Hematopoietic multipotent progenitor cell treated with erythropoietin and hydrocortisone succinate and interleukin-3 and kit ligand, for 17 days (in vitro differentiated cells): Measurements from ENCODE around the gene FBXO10.
A peak's percentile ranks its signal among the peaks of the same experiment; 100 is the strongest.

ENCODE experiments used
- DNase-seq: peaks from one replicate; pipeline ENCODE4 v3.0.0-alpha.2; 2015; ENCODE audit warnings: low spot score

The FBXO10 gene

DNA sequence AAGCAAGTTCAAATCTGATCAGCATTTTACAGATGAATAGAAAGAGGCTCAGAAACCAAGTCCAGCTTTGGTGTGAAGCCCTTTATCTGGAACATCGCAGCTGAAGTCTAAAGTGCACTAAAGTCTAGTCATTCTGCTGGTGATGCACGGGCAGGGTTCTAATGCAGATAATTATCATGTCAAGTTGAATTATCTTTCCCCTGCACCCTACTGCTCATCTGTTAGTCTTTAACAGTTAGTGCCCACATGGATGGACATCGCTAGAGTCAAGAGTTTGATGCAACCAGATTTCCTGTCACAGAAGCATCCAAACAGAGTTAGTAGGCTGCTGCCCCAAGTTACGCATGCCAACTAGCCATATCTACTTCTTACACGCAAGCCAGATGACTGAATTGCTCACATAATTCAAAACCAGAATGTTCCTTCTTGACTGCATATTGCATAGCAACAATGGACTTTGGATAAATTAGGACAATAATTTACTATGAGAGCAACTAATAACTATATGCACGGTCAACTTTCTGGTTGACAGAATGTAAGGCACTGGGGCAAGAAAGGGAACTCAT lies 17.8 kb upstream of the FBXO10 start:
- DNase-seq, result no peak

DNA sequence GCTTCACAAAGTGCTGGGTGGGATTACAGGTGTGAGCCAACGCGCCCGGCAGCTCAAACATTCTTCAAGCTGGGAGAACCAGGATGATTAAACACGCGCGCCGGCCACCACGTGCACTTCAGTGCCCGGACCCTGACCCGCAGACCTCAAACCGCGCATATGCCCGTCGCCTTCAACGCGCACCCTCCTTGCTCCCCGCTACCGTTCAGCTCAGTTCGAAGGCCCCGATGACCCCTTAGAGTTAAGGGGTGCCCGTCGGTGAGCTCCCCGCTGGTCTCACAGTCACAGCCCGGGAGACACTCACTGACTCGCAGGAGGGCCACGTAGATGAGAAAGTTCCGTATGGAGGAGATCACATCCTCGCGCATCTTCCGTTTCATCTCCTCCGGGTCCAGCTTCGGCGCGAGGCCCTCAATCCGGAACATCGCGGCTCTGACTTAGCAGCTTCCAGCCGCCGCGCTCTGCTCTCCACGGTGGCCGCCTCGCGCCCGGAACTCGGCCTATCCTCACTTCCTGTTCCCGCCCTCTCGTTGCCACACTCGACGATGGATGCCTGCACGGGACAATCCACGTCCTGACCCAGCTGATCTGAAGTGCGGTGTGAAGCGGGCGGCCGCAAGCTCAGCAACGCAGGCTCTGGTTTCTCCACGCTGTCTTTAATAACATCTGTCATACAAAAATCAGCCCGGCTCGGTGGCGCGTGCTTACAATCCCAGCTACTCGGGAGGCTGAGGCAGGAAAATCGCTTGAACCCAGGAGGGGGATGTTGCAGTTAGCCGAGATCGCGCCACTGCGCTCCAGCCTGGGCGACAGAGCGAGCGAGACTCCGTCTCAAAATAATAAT lies 16.1 kb upstream of the FBXO10 start, which contains the start of gene TOMM5:
TOMM5 (minus strand) TSS at position 490 of the 844 bp plus-strand sequence; CDS start at position 425, 65 bp downstream.
- DNase-seq, result peak; percentile 73

GRCh38 chr9:37587521-37587920 lies 11.3 kb upstream of the FBXO10 start:
- DNase-seq, result no peak

- no peak for DNase-seq
These were observed 7.4 kb upstream of the FBXO10 start for GRCh38 chr9:37583522-37584121.

DNA sequence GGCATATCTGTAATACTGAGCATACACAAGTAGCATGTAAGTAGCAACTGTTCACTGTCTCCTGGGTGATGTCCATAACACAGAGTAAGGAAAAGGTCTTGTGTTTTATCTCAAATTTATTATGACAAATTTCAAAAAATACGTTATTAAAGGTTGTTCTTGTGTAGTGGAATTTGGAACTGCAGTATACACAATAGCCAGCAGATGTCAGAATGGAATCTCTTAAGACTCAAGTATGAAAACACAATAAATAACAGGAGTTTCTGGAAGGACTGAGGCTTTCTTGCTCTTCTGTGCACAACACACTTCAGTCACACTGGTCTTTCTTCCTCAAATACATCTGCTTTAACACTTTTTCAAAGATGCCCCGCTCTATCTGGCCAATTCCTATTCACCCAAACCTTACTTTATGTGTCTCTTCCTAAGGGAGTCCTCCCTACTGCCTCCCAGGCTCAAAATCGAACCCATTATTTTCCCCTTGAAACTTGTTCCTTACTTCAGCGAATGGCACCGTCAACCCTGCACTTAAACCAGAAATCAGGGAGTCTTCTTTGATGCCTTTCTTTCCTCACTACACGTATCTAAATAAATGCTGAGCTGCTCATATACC lies 6.5 kb upstream of the FBXO10 start:
- peak; percentile 49 for DNase-seq

- DNase-seq, result no peak
These were observed 667 bp downstream of the FBXO10 start for GRCh38 chr9:37575511-37575914.

GRCh38 chr9:37575001-37575400 lies 1.2 kb downstream of the FBXO10 start:
- no peak for DNase-seq

DNA sequence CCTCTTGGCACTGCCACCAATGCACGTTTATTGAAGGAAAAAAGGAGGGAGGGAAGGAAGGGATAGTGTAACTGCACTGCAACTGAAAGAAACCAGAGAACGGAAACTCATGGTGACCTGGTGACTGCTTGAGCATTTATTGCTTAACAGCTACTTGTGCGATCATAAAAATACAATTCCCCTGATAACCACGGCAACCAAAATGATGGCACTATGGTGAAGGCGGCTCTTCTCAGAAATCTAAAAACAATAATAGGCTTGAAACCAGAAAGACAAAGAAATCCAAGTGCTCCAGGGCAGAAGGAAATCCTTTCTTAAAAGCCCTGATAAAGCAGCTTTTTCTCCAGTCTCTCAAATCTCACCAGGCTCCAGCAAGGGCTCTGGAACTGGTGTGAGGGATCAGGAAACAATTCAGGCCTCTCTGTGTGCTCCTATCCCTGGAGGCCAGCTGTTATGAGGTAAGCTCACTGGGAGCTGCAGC lies 1.9 kb downstream of the FBXO10 start:
- no peak for DNase-seq

DNA sequence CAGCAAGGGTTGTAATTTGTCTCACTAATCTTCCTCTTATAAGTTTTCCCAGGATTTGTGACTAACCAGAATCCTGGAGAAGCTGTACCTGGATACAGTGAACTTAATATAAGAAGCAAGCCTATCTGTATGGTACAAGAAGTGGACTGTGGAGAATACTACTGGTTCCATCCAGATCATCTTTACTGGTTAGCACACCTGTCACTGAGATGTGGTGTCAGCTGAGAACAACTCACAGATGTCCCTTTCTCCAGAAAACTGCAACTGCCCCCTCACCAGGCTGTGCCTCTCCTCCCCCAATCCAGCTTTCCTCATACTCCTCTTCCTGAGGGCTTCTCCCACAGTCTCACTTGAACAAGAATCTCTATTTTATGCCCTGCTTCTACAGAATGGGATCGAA lies 4.9 kb downstream of the FBXO10 start:
- no peak for DNase-seq

DNA sequence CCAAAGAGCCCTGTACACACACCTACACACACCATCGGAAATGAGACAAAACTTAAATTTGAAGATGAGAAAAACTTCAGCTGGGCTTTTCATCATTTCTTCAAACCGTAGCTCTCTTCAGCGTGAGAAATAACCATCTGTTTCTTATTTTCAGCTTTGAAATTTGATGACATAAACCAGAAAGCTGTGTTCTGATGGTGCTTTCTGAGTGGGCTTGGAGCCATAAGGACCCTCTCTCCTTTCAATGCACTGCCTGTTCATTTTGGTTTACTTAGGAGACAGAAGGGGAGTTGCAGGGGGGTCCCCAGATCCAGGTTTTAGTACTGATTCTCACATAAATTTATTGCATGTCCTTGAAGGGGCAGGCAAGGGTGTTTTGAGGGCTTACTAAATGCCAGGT lies 9.5 kb downstream of the FBXO10 start:
- DNase-seq, result no peak

DNA sequence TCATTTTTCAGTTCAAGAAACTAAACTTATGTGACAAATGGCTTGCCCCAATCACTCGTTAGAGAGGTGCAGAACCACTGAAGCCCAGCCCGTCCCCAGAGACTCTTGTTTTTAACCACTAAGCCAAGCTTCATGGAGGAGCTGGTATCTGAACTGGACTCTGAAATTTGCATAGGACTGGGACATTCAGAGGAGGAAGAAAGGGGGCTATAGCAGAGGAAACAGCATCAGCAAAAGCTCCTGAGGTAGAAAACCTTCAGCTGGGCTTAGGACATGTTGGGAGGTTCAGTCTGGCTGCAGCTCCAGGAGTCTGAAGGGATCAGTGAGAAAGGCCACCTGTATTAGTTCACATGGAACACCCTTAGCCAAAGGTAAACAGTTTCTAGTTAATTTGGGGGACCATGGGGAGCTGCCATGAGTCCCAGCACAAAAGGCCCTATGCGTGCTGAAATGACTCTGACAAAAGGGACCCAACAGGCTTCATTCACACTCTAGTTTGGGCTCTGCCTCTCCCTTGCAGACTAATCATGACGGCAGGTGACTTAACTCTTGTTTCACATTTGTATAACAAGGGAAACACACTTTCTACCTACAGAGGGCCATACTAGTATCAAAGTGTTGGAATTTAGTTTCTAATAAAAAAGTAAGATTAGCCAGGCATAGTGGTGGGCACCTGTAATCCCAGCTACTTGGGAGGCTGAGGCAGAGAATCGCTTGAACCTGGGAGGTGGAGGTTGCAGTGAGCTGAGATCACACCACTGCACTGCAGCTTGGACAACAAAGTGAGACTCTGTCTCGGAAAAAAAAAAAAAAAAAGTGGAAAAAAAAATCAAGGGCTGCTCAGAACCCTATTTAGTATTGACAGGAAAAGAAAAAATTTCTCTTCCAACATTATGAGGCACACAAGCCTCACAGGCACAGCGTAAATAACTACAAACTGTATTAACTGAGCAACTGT lies 10.2 kb downstream of the FBXO10 start:
- DNase-seq, result no peak

DNA sequence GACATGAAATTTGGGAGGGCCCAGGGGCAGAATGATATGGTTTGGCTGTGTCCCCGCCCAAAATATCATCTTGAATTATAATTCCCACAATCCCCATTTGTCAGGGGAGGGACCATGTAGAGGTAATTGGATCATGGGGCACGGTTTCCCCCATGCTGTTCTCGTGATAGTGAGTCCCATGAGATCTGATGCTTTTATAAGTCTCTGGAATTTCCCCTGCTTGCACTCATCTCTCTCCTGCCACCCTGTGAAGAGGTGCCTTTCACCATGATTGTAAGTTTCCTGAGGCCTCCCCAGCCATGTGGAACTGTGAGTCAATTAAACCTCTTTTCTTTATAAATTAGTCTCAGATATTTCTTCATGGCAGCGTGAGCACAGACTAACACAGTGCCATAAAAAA lies 11.3 kb downstream of the FBXO10 start:
- DNase-seq, result no peak

DNA sequence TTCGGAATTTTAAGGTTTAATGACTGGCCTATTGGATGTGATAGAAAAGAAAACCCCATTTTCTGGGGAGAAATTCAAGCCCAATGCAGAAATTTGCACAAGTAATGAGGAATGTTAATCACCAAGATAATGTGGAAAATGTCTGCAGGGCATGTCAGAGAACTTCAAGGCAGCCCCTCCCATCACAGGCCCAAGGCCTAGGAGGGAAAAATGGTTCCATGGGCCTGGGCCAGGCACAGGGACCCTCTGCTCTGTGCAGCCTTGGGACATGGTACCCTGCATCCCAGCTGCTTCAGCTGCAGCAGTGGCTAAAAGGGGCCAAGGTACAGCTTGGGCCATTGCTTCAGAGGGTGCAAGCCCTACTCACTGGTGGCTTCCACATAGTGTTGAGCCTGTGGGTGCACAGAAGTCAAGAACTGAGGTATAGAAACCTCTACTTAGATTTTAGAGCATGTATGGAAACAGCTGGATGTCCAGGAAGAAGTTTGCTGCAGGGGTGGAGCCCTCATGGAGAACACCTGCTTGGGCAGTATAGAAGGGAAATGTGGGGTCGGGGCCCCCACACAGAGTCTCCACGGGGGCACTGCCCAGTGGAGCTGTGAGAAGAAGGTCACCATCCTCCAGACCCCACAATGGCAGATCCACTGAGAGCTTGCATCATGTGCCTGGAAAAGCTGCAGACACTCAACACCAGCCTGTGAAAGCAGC lies 12.2 kb downstream of the FBXO10 start:
- DNase-seq, result no peak

GRCh38 chr9:37562826-37563225 lies 13.4 kb downstream of the FBXO10 start:
- no peak for DNase-seq

DNA sequence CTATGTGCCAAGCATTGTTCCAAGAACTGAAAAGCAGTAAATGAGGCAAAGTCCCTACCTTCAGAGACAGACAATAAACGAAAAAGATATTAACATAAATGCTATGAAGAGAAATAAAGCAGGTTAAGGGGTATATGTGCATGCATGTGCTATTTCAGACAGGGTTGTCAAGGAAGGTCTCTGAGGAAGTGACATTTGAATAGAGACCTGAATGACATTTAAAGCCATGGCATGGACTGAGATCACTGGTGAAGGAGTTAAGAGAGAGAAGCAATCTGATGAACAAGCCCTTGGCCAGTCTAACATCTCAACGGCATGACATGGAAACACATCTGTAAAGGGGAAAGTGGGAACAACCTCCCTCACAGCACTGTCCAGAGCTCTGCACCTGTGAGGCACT lies 14.5 kb downstream of the FBXO10 start:
- no peak for DNase-seq

DNA sequence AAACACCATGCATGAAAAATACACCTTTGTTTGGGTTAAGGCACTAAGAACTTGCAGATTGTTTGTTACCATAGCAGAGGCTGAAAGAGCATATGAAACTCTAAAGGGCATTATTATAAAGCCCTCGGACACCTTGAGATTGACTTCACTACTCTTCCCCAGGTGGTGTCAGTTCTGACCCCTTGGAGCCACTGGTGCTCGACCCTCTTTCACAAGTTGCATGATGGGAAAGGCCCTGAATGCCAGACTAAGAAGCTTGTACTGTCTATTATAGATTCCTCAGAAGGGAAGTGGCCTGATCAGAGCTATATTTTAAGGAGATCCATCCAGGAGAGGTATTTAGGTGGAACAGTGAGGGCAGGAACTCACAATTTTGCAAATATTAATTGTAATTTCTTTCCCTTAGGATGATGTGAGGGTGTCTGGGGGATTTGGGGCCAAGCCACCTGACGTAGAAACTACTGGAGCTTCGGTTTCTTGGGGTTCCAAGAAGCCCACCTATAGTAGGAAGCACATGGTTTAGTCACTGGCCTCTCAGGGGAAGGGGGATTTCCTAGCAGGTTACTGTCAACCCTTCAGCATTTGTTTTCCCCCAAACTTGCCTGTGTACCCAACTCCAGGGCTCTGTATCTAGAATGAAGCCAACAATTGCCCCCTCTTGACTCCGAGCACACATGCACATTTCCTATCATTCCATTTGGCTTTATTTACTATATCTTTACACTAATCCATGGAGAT lies 16.2 kb downstream of the FBXO10 start:
- no peak for DNase-seq

GRCh38 chr9:37559125-37559524 lies 17.1 kb downstream of the FBXO10 start:
- no peak for DNase-seq

- DNase-seq, result no peak
These were observed 20.4 kb downstream of the FBXO10 start for GRCh38 chr9:37555786-37556185.

- DNase-seq, result no peak
These were observed 21.9 kb downstream of the FBXO10 start for GRCh38 chr9:37554318-37554717.

- no peak for DNase-seq
These were observed 24.3 kb downstream of the FBXO10 start for GRCh38 chr9:37551888-37552287.
